HG03558 (cell line): ENCODE measurements around the gene SNCA.
A peak's percentile ranks its signal among the peaks of the same experiment; 100 is the strongest.

Source experiments
- ATAC-seq: cut with Tn5 transposase; IDR thresholded peaks from one replicate; pipeline ENCODE4 v1.9.1; 2021; ENCODE audit warnings: moderate number of reproducible peaks; ENCODE audit not compliant: unreplicated experiment; ENCODE audit errors: extremely low read depth

SNCA gene

GRCh38 chr4:89836897-89837384 lies at the start of gene SNCA:
Gene SNCA (minus strand): TSS chr4:89837161. CDS start chr4:89835667, 1,494 bp downstream.
- ATAC-seq, result no peak

- ATAC-seq, result no peak
Observed at GRCh38 chr4:89879215-89879614, 42.3 kb upstream of the SNCA start.

GRCh38 chr4:89878611-89879010 lies 41.6 kb upstream of the SNCA start:
- no peak for ATAC-seq

- no peak for ATAC-seq
Observed at GRCh38 chr4:89876548-89876947, 39.6 kb upstream of the SNCA start.

GRCh38 chr4:89871211-89871610 lies 34.2 kb upstream of the SNCA start:
- ATAC-seq, result no peak

- no peak for ATAC-seq
Observed at GRCh38 chr4:89868999-89869589, 32.1 kb upstream of the SNCA start.

GRCh38 chr4:89868276-89868675 lies 31.3 kb upstream of the SNCA start:
- no peak for ATAC-seq

GRCh38 chr4:89863533-89863932 lies 26.6 kb upstream of the SNCA start:
- ATAC-seq, result no peak

GRCh38 chr4:89860971-89861370 lies 24.0 kb upstream of the SNCA start:
- no peak for ATAC-seq

GRCh38 chr4:89855236-89855635 lies 18.3 kb upstream of the SNCA start:
- ATAC-seq, result no peak

- no peak for ATAC-seq
Observed at GRCh38 chr4:89847571-89848325, 10.8 kb upstream of the SNCA start.

GRCh38 chr4:89839558-89839957 lies 2.6 kb upstream of the SNCA start:
- no peak for ATAC-seq

- ATAC-seq, result no peak
Observed at GRCh38 chr4:89837993-89838390, 1.0 kb upstream of the SNCA start.

GRCh38 chr4:89837385-89837992 lies 528 bp upstream of the SNCA start:
- ATAC-seq, result no peak

- no peak for ATAC-seq
Observed at GRCh38 chr4:89836031-89836745, 773 bp downstream of the SNCA start.

GRCh38 chr4:89835413-89835812 lies 1.5 kb downstream of the SNCA start:
- ATAC-seq, result no peak

- no peak for ATAC-seq
Observed at GRCh38 chr4:89834486-89835209, 2.3 kb downstream of the SNCA start.

GRCh38 chr4:89829470-89830138 lies 7.4 kb downstream of the SNCA start:
- ATAC-seq, result peak; percentile 56

GRCh38 chr4:89823416-89823815 lies 13.5 kb downstream of the SNCA start:
- ATAC-seq, result no peak

GRCh38 chr4:89821612-89822011 lies 15.3 kb downstream of the SNCA start:
- ATAC-seq, result no peak
